Brain pericyte (primary cell): ENCODE results near the gene DUSP22.

Experiments
- DNase-seq: peaks from one replicate; pipeline ENCODE4 v3.0.0-alpha.2; 2012; ENCODE audit warnings: low read depth, low spot score

DUSP22 gene

GRCh38 chr6:393391-394221 is 101.3 kb downstream of the DUSP22 start:
- no peak for DNase-seq

- DNase-seq = no peak
Measured at GRCh38 chr6:394641-395289, 102.5 kb downstream of the DUSP22 start.

DNA sequence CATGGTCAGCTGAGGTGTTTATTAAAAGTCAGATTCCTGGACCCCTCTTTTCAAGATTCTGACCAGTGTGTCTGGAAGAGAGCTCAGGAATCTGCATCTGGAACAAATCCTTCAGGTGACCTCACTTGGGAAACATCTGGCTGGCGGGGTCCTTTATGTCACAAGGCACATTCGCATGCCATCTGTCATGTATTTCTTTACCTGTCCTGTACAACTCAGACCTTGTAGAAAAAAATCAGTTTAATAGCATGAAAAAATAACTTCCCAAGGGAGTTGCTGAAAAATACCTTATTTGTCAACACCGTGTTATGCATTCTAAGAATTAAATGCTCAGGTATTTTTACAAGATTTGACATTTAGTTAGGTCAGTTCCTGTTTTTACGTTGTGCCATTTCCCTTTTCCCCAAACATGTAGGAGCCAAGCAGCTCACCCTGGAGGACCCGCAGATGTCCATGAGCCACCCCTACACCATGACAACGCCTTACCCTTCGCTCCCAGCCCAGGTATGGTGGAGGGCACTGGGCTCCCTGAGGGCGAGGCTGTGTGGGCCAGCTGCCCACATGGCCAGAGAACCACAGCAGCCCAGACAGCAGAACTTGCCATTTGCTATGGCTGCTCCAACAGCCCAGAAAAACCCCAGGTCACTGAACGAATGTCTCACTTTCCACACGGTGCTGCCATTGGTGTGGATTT is 103.3 kb downstream of the DUSP22 start:
- no peak for DNase-seq

DNA sequence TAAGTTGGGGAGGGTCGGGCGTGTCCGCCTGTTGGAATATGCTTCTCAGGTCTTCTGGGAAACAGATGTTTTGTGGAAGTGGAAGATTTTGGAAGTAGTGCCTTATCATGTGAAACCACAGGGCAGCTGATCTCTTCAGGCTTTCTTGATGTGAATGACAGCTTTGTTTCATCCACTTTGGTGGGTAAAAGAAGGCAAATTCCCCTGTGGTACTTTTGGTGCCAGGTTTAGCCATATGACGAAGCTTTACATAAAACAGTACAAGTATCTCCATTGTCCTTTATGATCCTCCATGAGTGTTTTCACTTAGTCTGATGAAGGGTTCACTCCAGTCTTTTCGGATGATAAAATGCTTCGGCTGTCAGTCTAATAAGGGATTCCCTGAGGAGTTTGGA is 103.8 kb downstream of the DUSP22 start:
- no peak for DNase-seq

- DNase-seq = no peak
Measured at GRCh38 chr6:397056-397455, 104.8 kb downstream of the DUSP22 start.

DNA sequence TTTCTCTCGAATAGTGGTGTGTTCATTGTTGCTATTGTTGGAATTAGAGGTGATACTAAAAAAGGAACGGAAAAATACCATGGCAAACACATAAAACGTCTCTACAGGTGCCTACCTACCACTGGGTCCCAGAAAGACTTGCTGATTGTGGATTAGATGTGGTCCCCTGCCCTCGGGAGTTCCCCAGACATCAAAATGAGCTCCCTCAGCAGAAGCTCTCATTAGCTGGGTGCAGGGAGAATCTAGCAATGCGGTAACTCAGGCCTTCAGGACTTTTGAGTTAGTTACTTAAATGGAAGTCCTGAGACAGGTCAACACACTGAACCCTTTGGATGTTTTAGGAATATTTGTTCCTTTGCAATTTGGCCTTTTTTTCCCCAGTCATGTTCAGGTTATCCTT is 105.3 kb downstream of the DUSP22 start:
- DNase-seq = no peak

GRCh38 chr6:398065-398464 is 105.8 kb downstream of the DUSP22 start:
- DNase-seq = no peak

DNA sequence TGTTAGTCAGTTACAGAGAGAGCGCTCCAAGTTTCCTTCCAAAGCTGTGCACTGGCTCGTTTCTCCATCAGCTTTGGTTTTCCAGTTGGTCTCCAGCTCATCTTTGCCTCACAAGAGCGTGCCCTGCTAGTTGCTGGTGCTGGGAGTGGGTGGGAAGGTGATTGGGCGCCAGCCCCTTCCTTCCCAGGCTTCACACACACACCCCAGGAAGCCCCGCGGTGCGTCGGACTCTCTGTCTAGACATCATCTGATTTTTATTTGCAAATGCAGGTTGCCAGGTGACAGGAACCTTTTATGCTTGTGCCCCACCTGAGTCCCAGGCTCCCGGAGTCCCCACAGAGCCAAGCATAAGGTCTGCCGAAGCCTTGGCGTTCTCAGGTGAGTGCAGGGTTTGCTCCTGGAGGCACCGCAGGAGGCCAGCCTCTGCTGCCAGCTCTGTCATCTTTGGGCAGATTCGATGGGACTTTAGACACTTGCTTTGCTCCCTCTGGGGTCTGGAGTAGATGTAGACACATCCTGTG is 106.3 kb downstream of the DUSP22 start:
- no peak for DNase-seq

GRCh38 chr6:399785-400534 is 107.7 kb downstream of the DUSP22 start:
- no peak for DNase-seq

DNA sequence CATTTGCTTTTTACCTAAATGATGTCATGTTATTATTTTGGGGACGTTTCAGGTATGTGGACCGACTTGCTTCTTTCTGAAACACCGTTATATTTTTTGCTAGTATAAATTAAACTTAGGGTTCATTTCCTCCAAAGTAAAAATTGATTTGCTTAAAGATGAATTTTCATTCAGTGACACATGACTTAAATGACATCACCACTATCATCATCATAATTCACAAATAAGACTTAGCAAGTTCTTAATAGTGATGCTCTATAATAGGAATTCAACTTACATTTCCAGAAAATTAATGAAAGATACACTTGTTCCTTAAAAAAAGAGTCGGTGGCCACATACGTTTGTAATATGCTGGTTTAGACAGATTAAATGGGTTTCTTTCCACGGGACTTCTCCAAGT is 108.5 kb downstream of the DUSP22 start:
- DNase-seq = no peak
